Progenitor cell of endocrine pancreas (in vitro differentiated cells): ENCODE results near the gene SUPT20HL1. TPM values are rescaled to one million over a fixed set of nuclear protein-coding genes. Genes with fewer than 3 reads are reported as not detected.

Experiments used
- DNase-seq: peaks from one replicate; pipeline ENCODE4 v3.0.0; 2021; ENCODE audit warnings: low spot score; ENCODE audit not compliant: unreplicated experiment
- H3K27ac Mint-ChIP-seq: 2 replicates; pipeline ENCODE4 v1.8.0; 2021; ENCODE audit warnings: mild to moderate bottlenecking, moderate library complexity, mixed read lengths
- H3K27me3 Mint-ChIP-seq: 2 replicates; pipeline ENCODE4 v1.8.0; 2021; ENCODE audit warnings: mixed read lengths
- H3K36me3 Mint-ChIP-seq: 2 replicates; pipeline ENCODE4 v1.8.0; 2022; ENCODE audit warnings: mixed read lengths; ENCODE audit not compliant: insufficient read depth
- H3K4me1 Mint-ChIP-seq: 2 replicates; pipeline ENCODE4 v1.8.0; 2021; ENCODE audit warnings: low read depth, mixed read lengths
- H3K4me3 Mint-ChIP-seq: 2 replicates; pipeline ENCODE4 v1.8.0; 2021; ENCODE audit warnings: low read depth, mild to moderate bottlenecking, moderate library complexity, mixed read lengths
- H3K9me3 Mint-ChIP-seq: 2 replicates; pipeline ENCODE4 v1.8.0; 2021; ENCODE audit warnings: low read depth, mixed read lengths
- total RNA-seq: library from RNA; stranded (reverse); gene quantifications from 2 replicates; pipeline ENCODE4 v1.2.1, GENCODE V29; 2021
- TF ChIP-seq, protein P1 (sequence below): fragments of 200-600 bp; sonication (generic); IDR thresholded peaks from one replicate; pipeline ENCODE4 v1.5.0; 2021; ENCODE audit warnings: antibody characterized with exemption, mild to moderate bottlenecking; ENCODE audit not compliant: unreplicated experiment

SUPT20HL1 gene
- total RNA-seq, 1 donor from 2014 or later: not detected

DNA sequence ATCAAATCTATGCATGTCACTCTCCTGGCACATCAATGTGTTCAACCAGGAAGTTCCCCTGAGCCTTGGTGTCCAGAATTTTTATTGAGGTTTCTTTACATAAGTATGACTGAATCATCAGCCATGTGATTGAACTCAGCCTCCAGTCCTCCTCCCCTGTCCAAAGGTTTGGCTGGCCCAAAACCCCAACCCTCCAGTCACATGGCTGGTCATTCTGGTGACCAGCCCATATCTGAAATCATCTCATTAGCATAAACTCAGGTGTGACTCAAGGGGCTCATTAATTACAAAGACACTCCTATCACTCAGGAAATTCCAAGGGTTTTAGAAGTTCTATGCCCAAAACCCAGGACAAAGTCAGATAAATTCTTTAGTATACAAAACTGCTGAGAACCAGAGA, 26.0 kb upstream of the SUPT20HL1 start:
- Mint-ChIP-seq H3K36me3 (no peaks in the 10 kb centered on the region), H3K27me3 (no peaks in the 10 kb centered on the region), H3K9me3 (peaks cover 2% of the 10 kb centered on the region), H3K27ac (no peak overlapping the region), H3K4me3 (no peak overlapping the region), H3K4me1 (no peaks in the 10 kb centered on the region)
- TF ChIP-seq, protein P1, sequence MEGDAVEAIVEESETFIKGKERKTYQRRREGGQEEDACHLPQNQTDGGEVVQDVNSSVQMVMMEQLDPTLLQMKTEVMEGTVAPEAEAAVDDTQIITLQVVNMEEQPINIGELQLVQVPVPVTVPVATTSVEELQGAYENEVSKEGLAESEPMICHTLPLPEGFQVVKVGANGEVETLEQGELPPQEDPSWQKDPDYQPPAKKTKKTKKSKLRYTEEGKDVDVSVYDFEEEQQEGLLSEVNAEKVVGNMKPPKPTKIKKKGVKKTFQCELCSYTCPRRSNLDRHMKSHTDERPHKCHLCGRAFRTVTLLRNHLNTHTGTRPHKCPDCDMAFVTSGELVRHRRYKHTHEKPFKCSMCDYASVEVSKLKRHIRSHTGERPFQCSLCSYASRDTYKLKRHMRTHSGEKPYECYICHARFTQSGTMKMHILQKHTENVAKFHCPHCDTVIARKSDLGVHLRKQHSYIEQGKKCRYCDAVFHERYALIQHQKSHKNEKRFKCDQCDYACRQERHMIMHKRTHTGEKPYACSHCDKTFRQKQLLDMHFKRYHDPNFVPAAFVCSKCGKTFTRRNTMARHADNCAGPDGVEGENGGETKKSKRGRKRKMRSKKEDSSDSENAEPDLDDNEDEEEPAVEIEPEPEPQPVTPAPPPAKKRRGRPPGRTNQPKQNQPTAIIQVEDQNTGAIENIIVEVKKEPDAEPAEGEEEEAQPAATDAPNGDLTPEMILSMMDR: no peak
- DNase-seq: no peak

DNA sequence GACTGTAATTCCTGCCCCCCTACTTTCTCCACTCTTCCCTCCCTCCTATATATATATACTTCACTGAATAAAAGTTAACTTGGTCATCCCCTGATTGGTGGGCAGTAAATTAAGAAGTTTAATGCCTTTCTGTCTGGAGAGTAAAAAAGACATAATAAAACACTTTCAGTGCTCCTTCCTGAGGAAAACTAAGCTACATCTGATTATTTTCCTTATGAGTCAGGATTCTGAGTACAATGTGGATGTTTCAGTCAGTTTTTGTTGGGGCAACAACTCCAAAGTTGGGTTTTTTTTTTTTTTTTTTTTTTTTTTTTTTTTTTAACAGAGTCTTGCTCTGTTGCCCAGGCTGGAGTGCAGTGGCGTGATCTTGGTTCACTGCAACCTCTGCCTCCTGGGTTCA, 24.6 kb upstream of the SUPT20HL1 start:
- H3K4me3 Mint-ChIP-seq: no peak overlapping the region
- H3K9me3 Mint-ChIP-seq: peaks cover 2% of the 10 kb centered on the region
- no peak overlapping the region for H3K27ac Mint-ChIP-seq
- H3K4me1 Mint-ChIP-seq: no peaks in the 10 kb centered on the region
- DNase-seq: no peak
- no peaks in the 10 kb centered on the region for H3K36me3 Mint-ChIP-seq
- TF ChIP-seq, protein P1: no peak
- no peaks in the 10 kb centered on the region for H3K27me3 Mint-ChIP-seq

DNA sequence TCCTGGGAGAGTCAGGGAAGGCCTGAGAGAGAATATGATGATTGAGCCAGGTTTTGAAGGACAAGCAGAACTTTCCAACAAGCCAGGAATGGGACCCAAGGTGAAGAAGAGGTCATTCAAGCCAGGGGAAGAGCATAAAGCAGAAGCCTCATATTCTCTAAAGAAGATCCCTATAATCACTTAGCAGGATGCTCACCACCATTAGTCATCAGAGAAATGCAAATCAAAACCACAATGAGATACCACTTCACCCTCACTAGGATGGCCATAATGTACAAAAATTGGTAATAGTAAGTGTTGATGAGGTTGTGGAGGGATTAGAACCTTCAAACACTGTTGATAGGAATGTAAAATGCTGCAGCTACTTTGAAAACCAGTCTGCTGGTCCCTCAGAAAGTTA, 20.5 kb upstream of the SUPT20HL1 start:
- Mint-ChIP-seq H3K4me1 (no peaks in the 10 kb centered on the region), H3K9me3 (no peaks in the 10 kb centered on the region), H3K27ac (no peak overlapping the region), H3K36me3 (no peaks in the 10 kb centered on the region), H3K4me3 (no peak overlapping the region), H3K27me3 (no peaks in the 10 kb centered on the region)
- TF ChIP-seq, protein P1: no peak
- no peak for DNase-seq

DNA sequence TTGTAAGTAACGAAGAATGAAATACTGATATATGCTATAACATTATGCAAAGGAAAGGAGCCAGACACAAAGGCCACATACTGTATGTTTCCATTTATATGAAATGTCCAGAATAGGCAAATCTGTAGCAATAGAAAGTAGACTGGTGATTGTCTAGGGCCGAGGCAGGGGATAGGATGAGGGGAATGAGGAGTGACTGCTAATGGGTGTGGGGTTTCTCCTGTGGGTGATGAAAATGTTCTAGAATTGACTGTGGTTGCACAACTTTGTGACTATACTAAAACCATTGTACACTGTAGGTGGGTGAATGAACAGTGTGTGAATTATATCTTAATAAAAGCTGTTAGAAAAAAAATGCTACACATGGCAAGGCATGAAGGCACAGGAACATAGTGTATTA, 19.9 kb upstream of the SUPT20HL1 start:
- no peak for DNase-seq
- Mint-ChIP-seq H3K27me3 (no peaks in the 10 kb centered on the region), H3K4me3 (no peak overlapping the region), H3K9me3 (no peaks in the 10 kb centered on the region), H3K36me3 (no peaks in the 10 kb centered on the region), H3K27ac (no peak overlapping the region), H3K4me1 (no peaks in the 10 kb centered on the region)
- TF ChIP-seq, protein P1: no peak

DNA sequence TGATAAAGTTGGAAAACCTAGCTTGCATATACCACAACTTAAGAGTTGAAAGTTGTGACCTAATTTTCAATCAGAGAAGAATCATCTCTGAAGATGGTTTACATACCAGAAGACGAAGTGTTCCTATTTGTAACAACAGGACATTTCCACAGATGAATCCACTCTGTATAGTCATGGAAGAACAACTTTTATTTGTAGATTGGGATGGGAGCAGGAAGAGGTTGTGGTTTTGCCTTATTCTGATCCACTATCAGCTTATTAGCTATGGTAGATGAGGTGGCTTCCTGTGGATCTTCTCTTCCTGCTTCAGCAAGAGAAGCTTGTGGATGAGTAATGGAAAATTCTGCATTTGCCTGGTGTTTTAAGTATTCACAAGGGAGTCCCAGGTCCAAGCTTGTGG, 18.6 kb upstream of the SUPT20HL1 start:
- Mint-ChIP-seq H3K4me1 (no peaks in the 10 kb centered on the region), H3K27me3 (no peaks in the 10 kb centered on the region), H3K4me3 (no peak overlapping the region)

More for the DNA sequence above, 18.6 kb upstream of the SUPT20HL1 start:
- no peak for DNase-seq
- TF ChIP-seq, protein P1: no peak
- H3K9me3 Mint-ChIP-seq: no peaks in the 10 kb centered on the region
- H3K36me3 Mint-ChIP-seq: no peaks in the 10 kb centered on the region
- no peak overlapping the region for H3K27ac Mint-ChIP-seq
